ENCODE results near the gene KRTAP8-1.
A peak's percentile ranks its signal among the peaks of the same experiment; 100 is the strongest.

KRTAP8-1 gene, protein sequence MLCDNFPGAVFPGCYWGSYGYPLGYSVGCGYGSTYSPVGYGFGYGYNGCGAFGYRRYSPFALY

DNA sequence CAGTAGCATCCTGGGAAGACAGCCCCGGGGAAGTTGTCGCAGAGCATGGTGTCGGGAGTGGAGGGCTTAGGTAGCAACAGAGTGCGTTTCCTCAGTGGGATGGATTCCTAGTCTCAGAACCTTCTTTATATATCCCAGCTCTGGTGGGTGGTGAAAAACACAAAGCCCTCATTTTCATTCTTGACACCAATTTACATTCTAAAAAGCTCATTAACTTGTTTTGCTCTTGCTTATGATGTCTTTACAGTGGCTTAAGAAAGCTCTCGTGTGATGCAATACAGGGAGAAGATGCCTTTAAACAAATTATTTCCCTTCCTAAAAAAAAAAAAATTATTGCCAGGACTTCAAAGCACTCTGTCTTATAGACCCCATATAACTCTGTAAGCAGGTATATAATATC is at the start of gene KRTAP8-1:
Gene KRTAP8-1 (minus strand): TSS at position 101 of the 400 bp plus-strand sequence. CDS start 54 bp downstream, at position 47.
- no peak for DNase-seq

DNA sequence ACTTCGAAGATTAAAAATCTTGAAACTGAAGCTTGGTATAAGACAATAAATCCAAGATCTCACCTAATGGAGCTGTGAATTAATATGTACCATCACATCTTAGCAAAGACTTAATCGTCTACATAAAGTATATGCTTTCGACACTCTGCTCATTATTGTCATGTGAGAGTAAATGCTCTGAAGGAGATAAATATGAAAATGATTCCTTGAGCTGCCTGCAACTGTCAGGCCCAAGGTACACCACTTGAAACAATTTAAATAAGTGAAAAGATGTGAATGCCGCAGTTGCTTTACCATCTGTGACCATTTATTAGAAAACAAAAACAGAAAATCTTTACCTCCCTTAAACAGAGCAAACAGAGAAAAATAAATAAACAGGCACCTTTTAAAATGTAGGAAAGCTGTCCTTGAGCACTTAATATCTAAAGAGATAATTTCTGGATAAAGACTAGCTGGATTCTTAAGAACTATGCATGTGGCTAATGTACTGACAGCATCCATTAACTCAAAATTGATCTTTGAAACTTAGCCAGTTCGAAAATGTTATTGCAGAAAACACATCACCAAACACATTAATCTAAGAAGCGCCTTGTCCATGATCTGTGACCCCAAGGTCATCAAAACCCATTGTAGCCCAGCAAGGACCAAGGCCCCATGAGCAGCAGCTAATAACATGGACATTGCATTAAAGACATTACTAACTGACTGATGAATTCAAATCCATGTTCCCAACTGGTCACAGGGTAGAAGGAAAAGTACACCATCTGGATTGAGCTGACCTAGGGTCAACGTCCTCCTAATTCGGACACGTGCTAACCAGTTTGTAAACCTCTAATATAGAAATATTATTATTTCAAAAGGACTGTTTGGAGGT is 34.8 kb upstream of the KRTAP8-1 start:
- DNase-seq = no peak

DNA sequence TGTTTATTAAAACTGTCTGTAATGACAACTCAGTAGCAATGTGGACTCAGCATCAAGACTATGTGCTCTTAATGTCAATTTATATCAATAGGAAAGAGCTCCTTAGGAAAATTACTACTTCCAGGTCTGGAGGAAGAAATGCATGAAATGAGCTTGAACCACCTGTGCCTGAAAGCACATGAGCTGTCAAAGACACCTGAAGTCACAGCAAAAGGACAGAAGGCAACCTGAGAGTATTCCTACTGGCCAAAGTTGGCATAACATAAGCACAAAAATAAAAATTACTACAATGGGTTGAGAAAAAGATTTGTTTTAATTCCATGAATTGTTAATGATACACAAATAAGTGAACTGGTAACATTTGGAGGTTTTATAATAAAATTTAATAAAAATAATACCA is 29.9 kb upstream of the KRTAP8-1 start:
- DNase-seq = no peak

DNA sequence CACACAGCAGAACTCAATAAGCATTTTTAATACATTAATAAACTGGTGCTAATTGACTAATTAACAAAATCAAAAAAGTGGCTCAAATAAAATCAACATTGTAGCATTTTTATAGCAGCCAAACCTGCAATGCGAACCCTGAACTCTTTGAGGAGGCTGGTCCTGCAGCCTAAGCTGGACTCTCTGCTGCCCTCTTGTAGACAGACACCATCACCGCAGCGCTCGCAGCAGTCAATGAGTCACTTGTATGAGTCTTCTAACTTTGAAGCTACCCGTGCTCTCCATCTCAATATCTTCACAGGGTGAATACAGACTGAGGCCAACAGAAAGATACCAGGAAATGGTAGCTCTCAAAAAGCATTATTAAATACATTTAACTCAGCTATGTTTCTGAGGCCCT is 26.2 kb upstream of the KRTAP8-1 start:
- DNase-seq = no peak

DNA sequence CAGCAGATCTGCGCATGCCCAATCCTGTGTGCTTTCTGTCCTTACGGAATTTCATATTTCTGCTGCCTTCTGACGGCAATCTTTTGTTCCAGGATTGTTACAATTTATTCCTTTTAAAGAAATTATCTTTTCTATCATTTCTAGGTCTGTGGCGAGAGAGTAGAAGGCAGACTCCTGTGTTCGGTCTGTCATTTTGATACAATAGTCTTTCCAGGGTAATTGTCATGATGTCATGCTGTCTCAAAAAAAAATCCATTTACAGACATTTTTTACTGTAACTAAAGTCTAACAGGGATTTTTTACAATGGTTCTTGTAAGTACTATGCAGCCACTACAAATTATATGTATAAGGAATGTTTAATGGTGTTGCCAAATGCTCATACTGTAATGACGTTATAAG is 25.5 kb upstream of the KRTAP8-1 start:
- DNase-seq = no peak

DNA sequence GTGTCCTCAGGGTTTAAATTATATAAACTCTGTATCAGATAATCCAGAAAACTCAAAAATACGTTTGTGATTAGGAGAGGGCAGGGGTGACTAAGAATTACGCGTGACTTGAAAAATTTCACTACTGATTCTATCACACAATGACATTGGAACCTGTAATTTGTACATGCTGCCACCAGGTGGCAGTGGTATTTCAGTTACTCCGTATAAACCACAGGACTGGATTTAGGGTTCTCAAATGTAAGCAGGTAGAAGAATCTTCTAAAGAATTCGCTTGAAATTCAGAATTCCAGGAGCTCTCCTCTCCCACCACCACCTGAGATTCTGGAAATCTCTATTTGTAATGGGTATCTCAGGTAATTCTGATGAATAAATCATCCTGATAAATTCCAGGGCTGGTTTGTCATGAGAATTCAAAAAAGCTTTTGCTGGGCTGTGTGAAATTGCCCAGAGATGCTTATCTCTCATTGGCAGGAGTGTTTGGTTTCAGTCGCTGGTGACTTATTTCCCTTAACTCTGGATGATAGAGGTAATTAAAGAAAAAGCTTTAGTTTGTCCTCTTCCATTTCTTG is 18.2 kb upstream of the KRTAP8-1 start:
- DNase-seq = peak; percentile 16

DNA sequence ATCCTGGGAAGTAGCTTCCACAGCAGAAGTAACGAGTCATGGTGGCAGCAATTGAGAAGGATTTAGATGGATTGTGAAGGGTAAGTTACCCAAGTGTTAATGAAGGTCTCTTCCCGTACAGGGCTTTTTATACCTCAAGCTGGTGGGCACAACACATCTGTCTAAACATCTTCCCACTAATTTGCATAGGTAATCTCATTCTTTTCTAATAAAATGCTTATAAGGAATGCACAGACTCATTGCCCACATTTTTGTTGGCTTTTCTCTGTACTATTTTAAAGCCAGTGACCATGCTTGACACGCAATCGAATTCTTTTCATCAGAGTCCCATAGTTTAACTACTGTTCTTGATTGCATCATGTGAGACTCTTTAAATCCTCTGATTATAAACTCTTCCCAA is 16.6 kb upstream of the KRTAP8-1 start, which contains the start of gene KRTAP7-1:
Gene KRTAP7-1 (minus strand): TSS at position 101 of the 400 bp plus-strand sequence. CDS start 61 bp downstream, at position 40.
- DNase-seq = no peak

DNA sequence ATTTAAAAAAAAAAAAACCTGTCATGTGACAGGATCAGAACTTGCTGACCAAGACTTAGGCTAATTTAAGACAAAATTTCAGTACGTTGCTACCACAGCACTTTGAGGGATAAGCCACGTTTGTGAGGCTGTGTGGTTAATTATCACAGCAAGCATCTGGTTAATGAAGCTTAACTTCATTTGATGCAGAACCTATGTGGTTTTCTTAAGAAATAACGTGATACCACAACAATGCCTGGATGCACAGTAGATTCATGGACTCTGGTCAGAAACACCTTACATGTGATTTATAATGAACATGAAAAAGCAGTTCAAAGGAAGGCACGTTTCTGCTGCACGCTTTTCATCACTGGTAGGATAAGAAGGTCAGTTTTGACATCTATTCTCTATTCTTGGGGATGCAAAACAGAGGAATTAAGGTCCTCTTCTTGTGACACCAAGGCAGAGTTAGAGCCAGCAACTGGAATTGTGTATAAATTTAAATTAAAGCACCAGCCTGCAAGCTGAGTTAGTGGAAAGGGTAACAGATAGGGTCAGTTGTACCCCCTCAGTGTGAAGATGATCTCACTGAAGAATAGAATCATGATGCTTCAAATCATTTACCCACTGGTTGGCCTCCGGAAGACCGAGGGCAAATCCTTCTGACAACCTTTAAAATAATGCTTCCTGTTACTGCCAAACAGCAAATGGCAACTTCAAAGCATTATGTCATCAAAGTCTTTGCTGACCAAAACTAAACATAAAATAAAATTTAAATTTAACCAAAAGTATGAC is 6.0 kb upstream of the KRTAP8-1 start:
- no peak for DNase-seq

DNA sequence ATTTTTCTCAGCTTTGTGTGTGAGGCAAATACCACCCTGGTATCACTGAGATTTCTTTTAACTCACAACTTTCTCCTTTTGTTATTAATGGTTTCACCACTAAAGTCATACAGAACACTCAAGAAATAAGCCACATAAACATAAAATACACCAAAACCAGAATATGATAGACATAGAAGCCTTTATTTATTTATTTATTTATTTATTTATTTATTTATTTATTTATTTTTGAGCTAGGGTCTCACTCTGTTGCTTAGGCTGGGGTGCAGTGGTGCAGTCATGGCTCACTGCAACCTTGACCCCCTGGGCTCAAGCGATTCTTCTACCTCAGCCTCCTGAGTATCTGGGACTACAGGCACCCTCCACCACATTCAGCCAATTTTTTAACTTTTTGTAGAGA is 12.5 kb downstream of the KRTAP8-1 start:
- DNase-seq = no peak

DNA sequence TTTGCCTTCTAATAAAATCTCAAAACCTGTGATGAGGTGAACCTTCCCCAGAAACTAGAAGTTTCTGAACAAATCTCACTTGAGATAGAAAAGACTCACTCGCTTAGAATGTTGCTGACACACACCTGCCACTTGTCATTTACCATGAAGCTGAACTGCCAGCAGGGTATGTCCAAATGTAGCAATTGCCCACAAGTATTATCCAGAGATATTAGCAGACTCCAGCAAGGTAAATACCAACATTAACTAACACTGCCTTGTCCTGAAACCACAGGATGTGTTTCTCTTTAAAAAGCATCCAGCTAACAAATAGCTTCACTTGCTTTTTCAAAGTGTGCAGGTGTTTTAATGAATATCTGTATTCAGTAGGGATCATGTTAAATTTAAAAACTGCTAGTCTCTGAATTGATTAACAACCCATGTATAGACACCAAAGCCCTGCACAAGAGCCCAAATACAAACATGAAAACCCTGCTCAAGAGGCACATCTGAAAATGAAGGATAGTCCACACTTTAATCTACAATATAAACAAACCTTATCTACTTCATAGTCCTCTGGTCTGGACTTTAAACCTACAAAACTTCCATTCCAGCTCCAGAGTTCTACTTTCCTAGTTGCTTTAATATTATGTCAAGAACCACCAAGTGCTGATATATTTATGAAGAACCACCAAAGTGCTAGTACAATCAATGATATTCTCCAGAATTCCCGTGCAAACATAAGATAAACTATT is 19.3 kb downstream of the KRTAP8-1 start:
- DNase-seq = no peak

DNA sequence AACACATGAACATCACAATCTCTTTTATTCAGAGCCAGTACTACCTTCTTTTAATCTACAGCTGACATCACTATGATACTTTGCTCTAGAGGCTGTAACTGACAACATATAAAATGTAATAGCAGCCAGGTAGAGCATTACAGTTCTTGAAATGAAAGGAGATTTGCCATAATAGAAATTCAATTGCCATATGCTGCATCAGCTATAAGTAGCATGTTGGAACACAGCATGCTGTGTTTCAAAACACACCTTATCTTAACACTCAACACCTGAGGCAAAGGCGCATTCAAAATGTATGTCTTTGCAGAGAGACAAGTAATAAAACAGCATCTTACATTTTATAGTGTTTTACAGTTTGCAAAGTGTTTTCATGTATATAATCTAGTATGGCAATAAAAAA is 33.8 kb downstream of the KRTAP8-1 start:
- no peak for DNase-seq

DNA sequence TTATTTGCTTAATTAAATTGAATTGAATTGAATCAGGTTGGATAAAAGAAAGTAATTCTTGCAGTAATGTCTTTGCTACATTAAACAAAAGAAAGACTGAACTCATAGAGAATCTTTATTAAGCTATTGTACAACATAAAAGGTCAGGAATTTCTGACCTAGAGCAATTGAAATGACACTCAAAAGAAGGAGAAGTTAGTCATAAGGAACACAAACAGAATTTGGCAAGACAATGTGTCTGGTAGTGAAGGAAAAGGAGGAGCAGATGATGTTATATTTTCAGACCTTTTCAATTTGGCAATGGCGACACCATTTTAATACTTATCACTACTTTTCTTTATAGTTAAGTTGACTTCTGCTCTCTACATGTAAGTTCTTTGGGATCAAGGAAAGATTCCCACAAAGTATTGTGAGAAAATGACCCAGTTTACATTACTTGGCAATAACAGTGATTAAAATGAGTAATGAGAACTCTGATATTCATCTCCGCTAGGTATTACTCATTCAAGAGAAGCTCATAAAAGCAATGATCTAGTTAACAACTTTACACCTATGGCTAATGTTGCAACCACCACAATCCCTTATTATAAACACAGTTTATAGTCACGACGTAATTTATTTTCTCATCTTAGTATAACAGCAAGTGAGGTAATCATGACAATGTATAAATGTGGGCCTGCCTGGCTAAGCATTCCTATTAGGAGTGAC is 43.2 kb downstream of the KRTAP8-1 start:
- DNase-seq = no peak

Measured in GF-D8 (cell line).